Loucy (cell line): ENCODE data around the gene COX20.

Experiments
- H2AFZ ChIP-seq: fragments of 200-600 bp; sonication (generic); 2 replicates; pipeline ENCODE4 v1.6.0; 2016; ENCODE audit warnings: antibody characterized with exemption, mild to moderate bottlenecking, low read length, moderate library complexity
- H3F3A ChIP-seq: fragments of 200-600 bp; 2 replicates; pipeline ENCODE4 v1.6.0; 2016; ENCODE audit warnings: antibody characterized with exemption, low read depth, mild to moderate bottlenecking
- H3K27me3 ChIP-seq: fragments of 200-600 bp; sonication (generic); 2 replicates; pipeline ENCODE4 v1.6.1; 2014; ENCODE audit warnings: low read length, mild to moderate bottlenecking; ENCODE audit not compliant: insufficient read depth, poor library complexity, severe bottlenecking
- H3K36me3 ChIP-seq: fragments of 200-600 bp; sonication (generic); 2 replicates; pipeline ENCODE4 v1.6.1; 2016; ENCODE audit warnings: low read length; ENCODE audit not compliant: insufficient read depth
- H3K4me1 ChIP-seq: fragments of 200-600 bp; sonication (generic); 2 replicates; pipeline ENCODE4 v1.5.1; 2014; ENCODE audit warnings: low read length, mild to moderate bottlenecking; ENCODE audit not compliant: insufficient read depth, poor library complexity, severe bottlenecking
- H3K4me2 ChIP-seq: fragments of 200-600 bp; sonication (generic); 2 replicates; pipeline ENCODE4 v1.6.0; 2014; ENCODE audit warnings: antibody characterized with exemption, low read length, low read depth, mild to moderate bottlenecking; ENCODE audit not compliant: poor library complexity, severe bottlenecking
- H3K4me3 ChIP-seq: fragments of 200-600 bp; sonication (generic); 2 replicates; pipeline ENCODE4 v1.5.1; 2014; ENCODE audit warnings: low read length, mild to moderate bottlenecking, mixed read lengths; ENCODE audit not compliant: poor library complexity, severe bottlenecking
- H3K79me2 ChIP-seq: fragments of 200-600 bp; sonication (generic); 2 replicates; pipeline ENCODE4 v1.6.1; 2014; ENCODE audit warnings: low read length; ENCODE audit not compliant: insufficient read depth
- H3K9ac ChIP-seq: fragments of 200-600 bp; sonication (generic); 2 replicates; pipeline ENCODE4 v1.6.0; 2014; ENCODE audit warnings: mild to moderate bottlenecking, low read depth, low read length, moderate library complexity; ENCODE audit not compliant: poor library complexity, severe bottlenecking
- H3K9me2 ChIP-seq: fragments of 200-600 bp; sonication (generic); replicated peaks from 2 replicates; pipeline ENCODE4 v1.6.1; 2016; ENCODE audit warnings: low read depth, low read length, mixed read lengths
- H3K9me3 ChIP-seq: fragments of 200-600 bp; sonication (generic); 2 replicates; pipeline ENCODE4 v1.6.1; 2014; ENCODE audit warnings: mild to moderate bottlenecking, antibody characterized with exemption, low read length, low read depth; ENCODE audit not compliant: insufficient read depth
- H4K20me1 ChIP-seq: fragments of 200-600 bp; sonication (generic); 2 replicates; pipeline ENCODE4 v1.6.0; 2014; ENCODE audit warnings: antibody characterized with exemption, low read length, mild to moderate bottlenecking; ENCODE audit not compliant: insufficient read depth, poor library complexity, severe bottlenecking
- EZH2phosphoT487 ChIP-seq: fragments of 200-600 bp; IDR thresholded peaks from 2 replicates; pipeline ENCODE4 v1.6.1; 2018; ENCODE audit warnings: antibody characterized with exemption, mild to moderate bottlenecking, moderate library complexity, borderline replicate concordance
- TF ChIP-seq, protein P1 (sequence below): fragments of 200-600 bp; sonication (generic); conservative IDR thresholded peaks from 2 replicates; pipeline ENCODE4 v1.5.1; 2014; ENCODE audit warnings: mild to moderate bottlenecking, antibody characterized with exemption, low read length

Gene COX20

DNA sequence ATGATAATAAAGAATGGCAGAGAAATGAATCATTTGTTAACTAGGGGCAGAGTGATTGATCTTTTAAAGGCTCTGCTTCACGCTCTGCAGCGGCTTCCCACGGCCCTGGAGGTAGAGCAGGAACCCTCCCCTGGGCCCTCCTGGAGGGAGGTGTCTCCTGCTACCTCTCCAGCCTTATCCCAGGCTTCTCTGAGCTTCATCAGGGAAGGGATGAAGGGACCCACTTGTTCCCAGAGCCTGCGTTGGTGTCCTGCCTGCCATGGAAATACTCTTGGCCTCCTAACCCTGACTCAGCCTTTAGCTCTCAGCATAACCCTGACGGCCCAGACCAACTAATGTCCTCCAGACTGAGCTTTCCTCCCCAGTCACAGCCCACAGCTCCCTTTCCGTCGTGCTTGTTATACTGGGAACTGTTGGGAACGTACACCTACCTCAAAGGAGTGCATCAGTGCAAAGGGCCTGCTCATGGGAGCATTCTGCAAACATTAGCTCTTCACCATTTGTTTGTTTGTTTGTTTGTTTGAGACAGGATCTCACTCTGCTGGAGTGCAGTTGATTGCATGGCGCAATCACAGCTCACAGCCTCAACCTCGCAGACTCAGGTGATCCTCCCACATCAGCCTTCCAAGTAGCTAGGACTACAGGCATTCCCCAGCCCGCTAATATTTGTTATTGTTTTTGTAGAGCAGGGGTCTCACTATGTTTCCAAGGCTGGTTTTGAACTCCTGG is 46.3 kb downstream of the COX20 start:
- Histone ChIP-seq H3K79me2 (no peaks in the 10 kb centered on the region), H3K27me3 (no peaks in the 10 kb centered on the region), H3K4me2 (no peak overlapping the region)

DNA sequence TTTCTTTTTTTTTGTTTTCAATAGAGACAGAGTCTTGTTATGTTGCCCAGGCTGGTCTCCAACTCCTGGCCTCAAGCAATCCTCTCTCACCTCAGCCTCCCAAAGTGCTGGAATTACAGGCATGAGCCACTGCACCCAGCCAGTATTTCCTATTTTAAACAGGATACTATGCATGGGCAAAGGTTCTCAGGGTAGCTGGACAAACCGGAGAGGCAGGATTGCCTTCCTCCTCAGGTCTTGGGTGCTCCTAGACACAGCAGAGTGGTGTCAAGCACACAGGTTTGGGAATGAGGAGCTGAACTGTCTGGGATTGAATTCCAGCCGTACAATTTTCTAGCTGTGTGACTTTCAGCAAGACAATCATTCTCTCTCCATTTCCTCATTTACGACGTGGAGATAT is 51.8 kb downstream of the COX20 start:
- Histone ChIP-seq H4K20me1 (no peaks in the 10 kb centered on the region), H3K4me1 (no peaks in the 10 kb centered on the region), H3K9me3 (no peaks in the 10 kb centered on the region), H3K4me2 (no peak overlapping the region), H3F3A (no peaks in the 10 kb centered on the region), H3K79me2 (no peaks in the 10 kb centered on the region), H3K9me2 (no peaks in the 10 kb centered on the region), H3K36me3 (no peaks in the 10 kb centered on the region), H3K27me3 (no peaks in the 10 kb centered on the region), H3K4me3 (no peak overlapping the region), H2AFZ (no peak overlapping the region), H3K9ac (no peak overlapping the region)
- TF ChIP-seq EZH2phosphoT487: no peak
- TF ChIP-seq, protein P1, sequence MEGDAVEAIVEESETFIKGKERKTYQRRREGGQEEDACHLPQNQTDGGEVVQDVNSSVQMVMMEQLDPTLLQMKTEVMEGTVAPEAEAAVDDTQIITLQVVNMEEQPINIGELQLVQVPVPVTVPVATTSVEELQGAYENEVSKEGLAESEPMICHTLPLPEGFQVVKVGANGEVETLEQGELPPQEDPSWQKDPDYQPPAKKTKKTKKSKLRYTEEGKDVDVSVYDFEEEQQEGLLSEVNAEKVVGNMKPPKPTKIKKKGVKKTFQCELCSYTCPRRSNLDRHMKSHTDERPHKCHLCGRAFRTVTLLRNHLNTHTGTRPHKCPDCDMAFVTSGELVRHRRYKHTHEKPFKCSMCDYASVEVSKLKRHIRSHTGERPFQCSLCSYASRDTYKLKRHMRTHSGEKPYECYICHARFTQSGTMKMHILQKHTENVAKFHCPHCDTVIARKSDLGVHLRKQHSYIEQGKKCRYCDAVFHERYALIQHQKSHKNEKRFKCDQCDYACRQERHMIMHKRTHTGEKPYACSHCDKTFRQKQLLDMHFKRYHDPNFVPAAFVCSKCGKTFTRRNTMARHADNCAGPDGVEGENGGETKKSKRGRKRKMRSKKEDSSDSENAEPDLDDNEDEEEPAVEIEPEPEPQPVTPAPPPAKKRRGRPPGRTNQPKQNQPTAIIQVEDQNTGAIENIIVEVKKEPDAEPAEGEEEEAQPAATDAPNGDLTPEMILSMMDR: no peak

More for the DNA sequence above, 46.3 kb downstream of the COX20 start:
- Histone ChIP-seq H3K9me2 (no peaks in the 10 kb centered on the region), H3K4me3 (no peak overlapping the region), H3K4me1 (no peaks in the 10 kb centered on the region), H3F3A (no peaks in the 10 kb centered on the region), H3K36me3 (no peaks in the 10 kb centered on the region), H2AFZ (no peak overlapping the region), H3K9ac (no peak overlapping the region), H3K9me3 (no peaks in the 10 kb centered on the region), H4K20me1 (no peaks in the 10 kb centered on the region)
- TF ChIP-seq EZH2phosphoT487: no peak
- TF ChIP-seq, protein P1: no peak

DNA sequence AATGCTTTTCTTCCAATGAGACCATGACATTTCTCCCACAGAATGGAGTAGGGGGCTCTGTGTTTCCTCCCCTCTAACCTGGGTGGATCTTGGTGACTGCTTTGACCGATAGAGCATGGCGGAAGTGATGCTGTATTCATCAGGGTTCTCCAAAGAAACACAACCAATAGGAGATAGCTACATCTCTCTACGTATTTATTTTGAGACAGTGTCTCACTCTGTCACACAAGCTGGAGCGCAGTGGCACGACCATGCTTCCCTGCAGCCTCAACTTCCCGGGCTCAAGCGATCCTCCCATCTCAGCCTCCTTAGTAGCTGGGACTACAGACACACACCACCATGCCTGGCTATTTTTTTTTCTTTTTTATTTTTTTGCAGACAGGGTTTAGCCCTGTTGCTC is 58.4 kb downstream of the COX20 start:
- Histone ChIP-seq H3K4me1 (no peaks in the 10 kb centered on the region), H3K79me2 (no peaks in the 10 kb centered on the region), H3K9me2 (no peaks in the 10 kb centered on the region), H3K36me3 (no peaks in the 10 kb centered on the region), H4K20me1 (no peaks in the 10 kb centered on the region), H3K9ac (no peak overlapping the region), H3K4me2 (no peak overlapping the region), H3K4me3 (no peak overlapping the region), H3K9me3 (no peaks in the 10 kb centered on the region), H3F3A (no peaks in the 10 kb centered on the region), H2AFZ (no peak overlapping the region), H3K27me3 (no peaks in the 10 kb centered on the region)
- TF ChIP-seq, protein P1: no peak
- TF ChIP-seq EZH2phosphoT487: no peak
